HG02763 (cell line): ENCODE results near the gene STAMBPL1.
"Not testable (repeated sequence)": the region's sequence is repeated elsewhere in the genome, so short reads cannot be mapped to it uniquely, and the experiment has no call there.

Source experiments
- ATAC-seq: cut with Tn5 transposase; IDR thresholded peaks from one replicate; pipeline ENCODE4 v1.9.1; 2021; ENCODE audit warnings: mild to moderate bottlenecking, moderate library complexity; ENCODE audit not compliant: unreplicated experiment

Gene STAMBPL1

GRCh38 chr10:88918191-88918905 is 38.3 kb downstream of the STAMBPL1 start:
- ATAC-seq, result no peak

GRCh38 chr10:88919041-88919440 is 39.0 kb downstream of the STAMBPL1 start:
- ATAC-seq, result no peak

DNA sequence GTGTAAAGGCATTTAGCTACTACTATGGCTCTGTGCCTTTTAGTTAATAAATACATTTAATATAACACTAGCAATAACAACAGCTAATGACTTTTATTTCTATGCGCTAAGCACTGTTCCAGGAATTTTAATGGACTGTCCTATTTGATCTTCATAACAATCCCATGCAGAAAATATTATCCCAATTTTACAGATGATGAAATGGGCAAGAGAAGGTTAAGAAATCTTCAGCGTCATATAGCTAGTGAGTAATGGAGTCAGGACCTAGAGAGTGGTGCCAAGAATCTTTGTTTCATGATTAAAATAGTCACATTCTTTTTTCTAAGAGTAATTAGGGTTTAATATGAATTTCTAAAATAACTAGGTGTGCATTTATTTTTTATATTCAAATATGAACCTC is 40.2 kb downstream of the STAMBPL1 start:
- ATAC-seq, result no peak

- no peak for ATAC-seq
Measured at GRCh38 chr10:88920986-88921593, 41.0 kb downstream of the STAMBPL1 start.

DNA sequence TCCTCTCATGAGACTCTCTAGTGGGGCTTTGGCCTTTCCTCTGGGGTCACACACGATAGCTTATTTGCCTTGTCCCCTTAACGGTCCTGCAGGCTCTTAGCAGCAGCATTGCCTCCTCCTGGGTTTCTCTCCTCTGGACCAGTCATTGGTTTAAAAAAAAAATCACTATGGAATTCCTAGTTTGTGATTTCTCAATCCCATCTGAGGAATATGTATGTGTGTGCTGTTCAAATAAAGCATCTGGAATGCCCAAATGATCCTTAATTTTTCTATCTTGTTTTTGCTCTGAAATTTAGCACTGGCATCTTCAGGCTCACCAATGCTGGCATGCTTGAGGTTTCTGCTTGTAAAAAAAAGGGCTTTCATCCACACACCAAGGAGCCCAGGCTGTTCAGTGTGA is 42.0 kb downstream of the STAMBPL1 start:
- no peak for ATAC-seq

DNA sequence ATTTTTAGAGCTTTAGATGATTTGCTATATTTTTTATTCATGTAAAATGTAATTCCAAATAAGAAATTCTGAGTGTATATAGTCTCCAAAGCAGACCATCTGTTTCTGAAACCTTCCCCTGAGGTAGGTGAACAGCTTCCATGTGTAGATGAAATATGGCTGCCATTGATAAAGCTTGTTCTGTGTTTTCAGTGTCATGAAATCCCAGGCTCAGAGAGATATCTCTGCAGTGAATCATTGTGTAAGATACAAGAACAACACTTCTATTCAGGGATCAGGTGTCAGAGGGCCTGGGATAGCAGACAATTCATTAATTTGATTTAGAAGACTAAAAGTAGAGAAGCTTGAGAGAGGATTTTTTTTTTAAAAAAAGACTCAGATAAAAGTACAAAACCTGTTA is 43.5 kb downstream of the STAMBPL1 start:
- no peak for ATAC-seq

DNA sequence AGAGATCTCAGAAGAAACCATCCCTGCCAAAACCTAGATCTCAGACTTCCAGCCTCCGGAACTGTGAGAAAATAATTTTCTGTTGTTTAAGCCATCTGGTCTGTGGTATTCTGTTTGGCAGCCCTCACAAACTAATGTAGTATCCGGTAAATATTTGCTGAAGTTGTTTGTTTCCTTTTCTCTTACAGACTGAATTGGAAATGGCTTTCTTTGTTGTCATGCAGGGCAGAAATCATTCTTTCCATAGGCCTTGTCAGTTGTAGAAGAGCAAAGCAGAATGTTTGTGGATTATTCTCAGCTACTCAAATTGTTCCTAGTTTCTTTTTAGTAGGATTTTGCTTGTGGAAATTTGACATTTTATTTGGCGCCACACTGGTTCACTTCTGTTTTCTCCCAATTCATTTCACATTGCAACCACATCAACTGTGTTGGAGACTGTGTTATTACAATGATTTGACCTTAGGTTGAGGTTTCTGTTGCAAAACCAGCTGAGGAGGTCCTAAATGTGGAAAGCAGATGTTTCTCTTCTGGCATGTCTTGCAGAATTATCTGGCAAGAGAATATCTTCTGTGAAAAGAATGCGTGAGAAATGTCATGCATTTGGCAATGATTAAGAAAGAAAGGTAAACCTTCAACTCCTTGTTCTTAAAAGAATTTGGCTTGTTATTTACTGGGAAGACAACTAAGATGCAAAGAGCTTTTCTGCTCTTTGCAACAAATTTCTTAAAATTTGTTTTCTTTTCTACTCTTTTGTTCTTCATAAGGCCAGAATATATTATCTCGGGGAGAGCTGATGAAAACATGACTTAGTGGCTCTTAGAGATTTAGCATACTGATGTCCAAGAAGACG is 46.7 kb downstream of the STAMBPL1 start:
- no peak for ATAC-seq

- ATAC-seq, result no peak
Measured at GRCh38 chr10:88927416-88927690, 47.3 kb downstream of the STAMBPL1 start.

- no peak for ATAC-seq
Measured at GRCh38 chr10:88928254-88928653, 48.2 kb downstream of the STAMBPL1 start.

DNA sequence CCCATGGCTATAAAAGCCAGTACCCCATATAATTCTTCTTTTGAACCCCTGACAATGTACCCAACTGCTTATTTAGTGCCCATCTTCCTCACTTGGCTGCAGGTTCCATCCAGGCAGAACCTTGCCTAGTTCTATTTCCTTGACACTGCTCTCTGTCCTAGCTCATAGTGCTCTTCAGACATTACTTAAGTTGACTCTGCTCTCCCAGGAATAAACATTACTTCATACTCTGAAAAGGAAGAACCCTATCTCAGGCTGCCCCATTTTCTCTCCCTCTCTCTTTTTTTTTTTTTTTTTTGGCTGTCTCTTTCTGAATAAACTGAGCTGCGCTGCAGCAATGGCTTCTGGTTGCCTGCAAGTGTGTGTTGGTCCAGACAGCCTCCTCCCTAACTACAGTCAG is 51.5 kb downstream of the STAMBPL1 start:
- ATAC-seq, result no peak

DNA sequence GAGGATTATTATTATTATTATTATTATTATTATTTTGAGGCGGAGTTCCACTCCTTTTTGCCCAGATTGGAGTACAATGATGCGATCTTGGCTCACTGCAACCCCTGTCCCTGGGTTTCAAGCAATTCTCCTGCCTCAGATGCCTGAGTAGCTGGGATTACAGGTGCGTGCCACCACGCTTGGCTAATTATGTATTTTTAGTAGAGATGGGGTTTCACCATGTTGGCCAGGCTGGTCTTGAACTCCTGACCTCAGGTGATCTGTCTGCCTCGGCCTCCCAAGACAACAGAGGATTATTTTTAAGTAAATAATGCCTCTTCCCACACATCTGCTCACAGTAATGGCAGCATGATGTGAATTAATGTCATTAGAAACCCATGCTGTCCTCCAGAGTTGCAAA is 52.0 kb downstream of the STAMBPL1 start:
- not testable (repeated sequence) for ATAC-seq

DNA sequence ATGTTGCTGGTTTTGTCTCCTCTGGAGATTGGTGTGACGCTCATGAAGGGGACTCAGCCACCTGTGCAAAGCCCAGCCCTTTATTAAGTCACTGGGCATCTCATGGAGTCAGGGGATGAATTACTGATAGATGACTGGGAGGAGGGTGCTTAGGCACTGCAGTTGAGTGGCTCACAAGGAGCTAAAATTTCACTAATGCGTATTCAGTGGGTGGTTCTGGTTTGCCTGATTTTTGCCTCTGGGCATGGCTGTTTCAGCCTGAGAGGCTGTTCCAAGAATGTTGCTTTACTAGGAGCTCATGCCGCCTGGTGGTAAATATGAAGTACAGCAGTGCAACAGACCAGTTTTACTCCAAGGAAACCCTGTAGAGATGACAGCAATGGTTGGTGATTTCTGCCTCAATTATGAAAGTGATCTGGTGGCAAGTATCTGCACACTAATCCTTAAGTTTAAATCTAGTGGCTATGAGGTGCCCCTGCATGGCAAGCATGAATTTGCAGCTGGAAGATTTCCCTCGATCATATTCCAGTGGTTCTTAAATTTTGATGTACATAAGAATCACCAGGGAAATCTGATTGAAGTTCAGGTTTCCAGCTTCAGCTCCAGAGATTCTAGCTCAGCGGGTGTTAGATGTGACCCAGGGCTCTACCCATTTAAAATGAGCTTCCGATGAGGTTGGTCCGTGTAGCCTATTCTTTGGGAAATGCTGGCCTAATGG is 52.7 kb downstream of the STAMBPL1 start:
- peak; percentile 68 for ATAC-seq

DNA sequence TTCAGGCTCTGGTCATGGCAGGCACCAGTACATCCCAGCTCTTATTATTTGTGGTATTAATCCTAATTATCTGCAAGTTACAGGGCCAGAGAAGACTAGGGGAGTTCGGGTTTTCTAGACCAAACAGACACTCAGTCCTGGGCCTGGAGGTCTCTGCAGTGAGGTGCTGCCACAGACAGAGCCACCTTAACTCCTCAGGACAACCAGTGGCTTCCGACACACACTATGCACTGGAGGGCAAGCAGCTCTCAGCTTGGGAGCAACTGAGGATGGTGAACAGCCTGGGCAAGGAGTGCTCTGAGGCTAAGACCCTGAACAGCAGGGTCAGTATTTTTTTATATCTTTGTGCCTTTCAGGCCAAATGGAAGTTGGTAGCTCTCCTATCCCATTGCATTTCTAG is 53.5 kb downstream of the STAMBPL1 start:
- ATAC-seq, result no peak

DNA sequence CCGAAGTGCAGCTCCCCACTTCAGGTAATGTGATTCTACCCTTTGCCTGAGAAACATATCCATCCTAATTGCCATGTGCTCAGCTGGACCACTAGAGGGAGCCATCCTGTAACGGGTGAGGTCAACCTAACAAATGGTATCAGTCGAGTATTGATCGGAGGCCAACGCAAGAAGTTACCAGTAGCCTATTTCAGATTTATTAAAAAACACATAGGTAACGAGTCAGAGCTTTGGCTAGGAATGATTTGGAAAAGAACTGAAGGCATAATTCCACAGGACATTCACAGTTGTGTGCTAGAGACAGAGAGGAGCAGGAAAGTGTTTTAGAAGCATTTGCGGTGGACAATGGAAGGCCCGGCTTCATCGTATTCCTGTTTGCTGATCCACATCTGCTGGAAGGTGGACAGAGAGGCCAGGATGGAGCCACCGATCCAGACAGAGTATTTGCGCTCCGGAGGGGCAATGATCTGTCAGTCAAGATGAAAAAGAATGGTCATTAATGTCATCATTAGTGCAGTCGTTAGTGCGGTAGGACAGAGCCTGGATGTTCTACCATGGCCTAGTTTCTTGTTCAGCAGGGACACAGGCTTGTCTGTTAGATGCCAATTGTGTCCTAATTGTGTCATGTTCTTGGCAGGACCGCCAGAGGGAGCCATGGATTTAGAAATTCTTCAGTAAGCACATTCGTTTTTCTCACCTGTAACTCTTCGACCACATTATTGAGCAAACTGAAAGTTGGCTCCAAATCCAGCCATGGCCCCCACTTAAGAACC is 55.0 kb downstream of the STAMBPL1 start:
- no peak for ATAC-seq

- ATAC-seq, result no peak
Measured at GRCh38 chr10:88936656-88937055, 56.6 kb downstream of the STAMBPL1 start.

- ATAC-seq, result no peak
Measured at GRCh38 chr10:88938039-88938438, 58.0 kb downstream of the STAMBPL1 start.

DNA sequence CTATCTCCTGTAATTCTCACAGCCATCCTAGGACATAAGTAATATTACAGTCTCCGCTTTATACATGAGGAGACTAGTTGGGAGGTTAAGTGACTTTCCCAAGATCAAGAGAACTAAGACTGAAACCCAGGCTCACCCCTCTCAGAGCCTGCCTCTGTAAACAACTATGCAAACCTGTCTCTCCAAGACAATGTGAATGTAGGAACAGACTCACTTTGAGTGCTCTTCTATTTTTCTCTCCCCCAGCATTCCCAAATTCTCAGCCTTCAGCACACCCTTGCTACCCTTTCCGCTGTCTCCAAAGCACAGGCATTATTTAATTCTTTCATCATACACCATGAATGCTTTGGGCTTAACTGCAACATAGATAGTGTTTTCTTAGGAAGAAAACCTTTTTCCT is 58.9 kb downstream of the STAMBPL1 start:
- ATAC-seq, result no peak

- ATAC-seq, result no peak
Measured at GRCh38 chr10:88941026-88941425, 61.0 kb downstream of the STAMBPL1 start.

- no peak for ATAC-seq
Measured at GRCh38 chr10:88943778-88944177, 63.7 kb downstream of the STAMBPL1 start.

DNA sequence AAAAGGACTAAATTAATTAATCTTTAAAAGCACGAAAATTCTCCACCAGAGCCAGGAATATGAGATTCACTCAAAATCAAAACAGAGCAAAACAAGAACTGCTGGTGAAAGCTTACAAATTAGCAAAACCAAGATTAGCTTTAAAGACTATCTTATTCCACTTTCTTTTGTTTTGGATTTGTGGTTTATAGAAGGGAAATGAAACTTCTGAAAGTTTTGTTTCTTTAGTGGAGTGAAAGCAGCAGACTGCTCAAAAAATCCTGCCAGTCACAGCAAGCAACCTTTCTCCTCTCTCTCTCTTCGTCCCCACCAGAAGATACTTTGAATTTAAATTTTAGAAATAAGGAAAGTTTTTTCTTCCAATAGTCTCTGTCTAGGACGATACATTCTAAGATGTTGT is 64.8 kb downstream of the STAMBPL1 start:
- ATAC-seq, result no peak

DNA sequence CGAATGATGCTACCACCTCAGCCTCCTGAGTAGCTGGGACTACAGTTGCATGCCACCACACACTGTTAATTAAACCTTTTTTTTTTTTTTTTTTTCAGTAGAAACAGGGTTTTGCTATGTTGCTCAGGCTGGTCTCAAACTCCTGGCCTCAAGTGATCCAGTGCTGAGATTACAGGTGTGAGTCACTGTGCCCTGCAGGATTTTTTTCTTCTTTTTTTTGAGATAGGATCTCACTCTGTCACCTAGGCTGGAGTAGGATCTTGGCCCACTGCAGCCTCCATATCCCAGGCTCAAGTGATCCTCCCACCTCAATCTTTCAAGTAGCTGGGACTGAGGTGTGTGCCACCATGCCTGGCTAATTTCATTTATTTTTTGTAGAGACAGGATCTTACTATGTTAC is 66.2 kb downstream of the STAMBPL1 start:
- no peak for ATAC-seq
